Mammary epithelial cell (primary cell): ENCODE results near the gene MRPL45.
"Not testable (repeated sequence)": the region's sequence is repeated elsewhere in the genome, so short reads cannot be mapped to it uniquely, and the experiment has no call there.

Experiments used
- EZH2 ChIP-seq: IDR thresholded peaks from 2 replicates; pipeline ENCODE4 v1.6.1; 2012; ENCODE audit warnings: low read length, inconsistent platforms, borderline replicate concordance
- TF ChIP-seq, protein P1 (sequence below), 2 donors: IDR thresholded peaks in 1 of 2; conservative IDR thresholded peaks in 1 of 2; 2 replicates each; pipeline ENCODE4 v1.5.1; 2011 to 2012; ENCODE audit warnings: inconsistent platforms in 2 of 2, low read length in 2 of 2, mild to moderate bottlenecking in 2 of 2, control low read depth in 1 of 2, low read depth in 1 of 2; ENCODE audit not compliant: insufficient read depth in 1 of 2; ENCODE audit errors: extremely low read depth in 1 of 2

- not testable (repeated sequence) for TF ChIP-seq EZH2
- TF ChIP-seq, protein P1, sequence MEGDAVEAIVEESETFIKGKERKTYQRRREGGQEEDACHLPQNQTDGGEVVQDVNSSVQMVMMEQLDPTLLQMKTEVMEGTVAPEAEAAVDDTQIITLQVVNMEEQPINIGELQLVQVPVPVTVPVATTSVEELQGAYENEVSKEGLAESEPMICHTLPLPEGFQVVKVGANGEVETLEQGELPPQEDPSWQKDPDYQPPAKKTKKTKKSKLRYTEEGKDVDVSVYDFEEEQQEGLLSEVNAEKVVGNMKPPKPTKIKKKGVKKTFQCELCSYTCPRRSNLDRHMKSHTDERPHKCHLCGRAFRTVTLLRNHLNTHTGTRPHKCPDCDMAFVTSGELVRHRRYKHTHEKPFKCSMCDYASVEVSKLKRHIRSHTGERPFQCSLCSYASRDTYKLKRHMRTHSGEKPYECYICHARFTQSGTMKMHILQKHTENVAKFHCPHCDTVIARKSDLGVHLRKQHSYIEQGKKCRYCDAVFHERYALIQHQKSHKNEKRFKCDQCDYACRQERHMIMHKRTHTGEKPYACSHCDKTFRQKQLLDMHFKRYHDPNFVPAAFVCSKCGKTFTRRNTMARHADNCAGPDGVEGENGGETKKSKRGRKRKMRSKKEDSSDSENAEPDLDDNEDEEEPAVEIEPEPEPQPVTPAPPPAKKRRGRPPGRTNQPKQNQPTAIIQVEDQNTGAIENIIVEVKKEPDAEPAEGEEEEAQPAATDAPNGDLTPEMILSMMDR (conservative IDR thresholded peaks at IDR 0.05 in 1 of 2, IDR thresholded peaks at IDR 0.05 in 1 of 2; ENCODE audit: extremely low read depth in 1 of 2, insufficient read depth in 1 of 2, low read depth in 1 of 2, low read length in 2 of 2) = not testable (repeated sequence)
These were observed at the start of gene MRPL45 for GRCh38 chr17:38296834-38297517.
